Subcutaneous adipose tissue (tissue), 4 donors: ENCODE data around the gene HOXA5. TPM values are rescaled to one million over a fixed set of nuclear protein-coding genes. Genes with fewer than 3 reads are reported as not detected.

Experiments used
- total RNA-seq, 4 donors: library from RNA; depleted of rRNA; stranded (reverse); fragments of >200 nt; gene quantifications; one replicate each; pipeline ENCODE4 v1.1.0, GENCODE V29; 2016
- TF ChIP-seq, protein P1 (sequence below): fragments of 450-650 bp; IDR thresholded peaks from one replicate; pipeline ENCODE4 v1.5.1; 2016; ENCODE audit warnings: low read depth, mild to moderate bottlenecking, control low read depth, antibody characterized with exemption, moderate library complexity

The HOXA5 gene
- total RNA-seq, 4 donors from 2014 or later: 2.9 to 6.4 (median 4.7) TPM

DNA sequence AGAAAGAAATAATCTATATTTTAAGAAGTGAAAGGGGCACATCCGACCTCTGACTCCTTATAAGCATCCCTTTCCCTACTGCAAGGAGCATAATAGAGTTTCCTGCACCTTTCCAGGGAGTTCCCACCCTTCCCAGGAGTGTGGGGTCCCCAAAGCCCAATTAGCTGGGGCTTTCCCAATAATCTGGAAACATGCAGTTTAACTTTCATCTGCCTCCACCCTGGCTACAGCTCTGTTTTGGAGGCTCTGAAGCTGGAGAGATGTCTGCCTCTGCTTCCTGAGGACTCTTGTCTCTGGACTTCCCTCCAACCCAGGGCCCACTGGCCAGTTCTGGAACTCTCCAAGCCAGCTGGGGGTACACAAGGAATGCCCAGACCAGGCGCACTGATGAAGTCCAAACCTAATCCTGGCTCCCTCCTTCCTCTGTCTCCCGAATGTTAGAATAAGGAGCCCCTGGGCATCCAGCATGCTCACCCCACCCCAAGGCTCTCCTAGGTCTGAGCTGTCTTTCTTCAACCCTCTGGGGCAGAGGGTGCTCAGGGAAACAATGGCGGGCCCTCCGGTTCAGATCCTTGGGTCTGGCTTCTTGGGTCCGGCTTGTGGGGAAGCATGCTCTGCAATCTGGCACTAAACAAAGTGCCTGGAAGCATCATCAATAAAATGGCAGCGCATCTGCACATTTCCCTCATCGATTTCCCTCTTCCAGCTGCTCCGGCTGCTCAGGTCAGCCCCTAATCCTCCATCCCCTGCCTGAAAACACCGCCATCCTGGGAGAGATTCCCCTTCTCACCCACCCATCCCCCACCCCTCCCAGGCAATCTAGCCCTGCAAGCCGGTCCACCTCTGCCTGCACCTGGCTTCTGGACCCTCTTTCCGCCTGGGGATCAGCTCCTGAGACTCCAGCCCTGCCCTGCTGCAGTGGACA lies 26.3 kb downstream of the HOXA5 start:
- TF ChIP-seq, protein P1, sequence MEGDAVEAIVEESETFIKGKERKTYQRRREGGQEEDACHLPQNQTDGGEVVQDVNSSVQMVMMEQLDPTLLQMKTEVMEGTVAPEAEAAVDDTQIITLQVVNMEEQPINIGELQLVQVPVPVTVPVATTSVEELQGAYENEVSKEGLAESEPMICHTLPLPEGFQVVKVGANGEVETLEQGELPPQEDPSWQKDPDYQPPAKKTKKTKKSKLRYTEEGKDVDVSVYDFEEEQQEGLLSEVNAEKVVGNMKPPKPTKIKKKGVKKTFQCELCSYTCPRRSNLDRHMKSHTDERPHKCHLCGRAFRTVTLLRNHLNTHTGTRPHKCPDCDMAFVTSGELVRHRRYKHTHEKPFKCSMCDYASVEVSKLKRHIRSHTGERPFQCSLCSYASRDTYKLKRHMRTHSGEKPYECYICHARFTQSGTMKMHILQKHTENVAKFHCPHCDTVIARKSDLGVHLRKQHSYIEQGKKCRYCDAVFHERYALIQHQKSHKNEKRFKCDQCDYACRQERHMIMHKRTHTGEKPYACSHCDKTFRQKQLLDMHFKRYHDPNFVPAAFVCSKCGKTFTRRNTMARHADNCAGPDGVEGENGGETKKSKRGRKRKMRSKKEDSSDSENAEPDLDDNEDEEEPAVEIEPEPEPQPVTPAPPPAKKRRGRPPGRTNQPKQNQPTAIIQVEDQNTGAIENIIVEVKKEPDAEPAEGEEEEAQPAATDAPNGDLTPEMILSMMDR: no peak

DNA sequence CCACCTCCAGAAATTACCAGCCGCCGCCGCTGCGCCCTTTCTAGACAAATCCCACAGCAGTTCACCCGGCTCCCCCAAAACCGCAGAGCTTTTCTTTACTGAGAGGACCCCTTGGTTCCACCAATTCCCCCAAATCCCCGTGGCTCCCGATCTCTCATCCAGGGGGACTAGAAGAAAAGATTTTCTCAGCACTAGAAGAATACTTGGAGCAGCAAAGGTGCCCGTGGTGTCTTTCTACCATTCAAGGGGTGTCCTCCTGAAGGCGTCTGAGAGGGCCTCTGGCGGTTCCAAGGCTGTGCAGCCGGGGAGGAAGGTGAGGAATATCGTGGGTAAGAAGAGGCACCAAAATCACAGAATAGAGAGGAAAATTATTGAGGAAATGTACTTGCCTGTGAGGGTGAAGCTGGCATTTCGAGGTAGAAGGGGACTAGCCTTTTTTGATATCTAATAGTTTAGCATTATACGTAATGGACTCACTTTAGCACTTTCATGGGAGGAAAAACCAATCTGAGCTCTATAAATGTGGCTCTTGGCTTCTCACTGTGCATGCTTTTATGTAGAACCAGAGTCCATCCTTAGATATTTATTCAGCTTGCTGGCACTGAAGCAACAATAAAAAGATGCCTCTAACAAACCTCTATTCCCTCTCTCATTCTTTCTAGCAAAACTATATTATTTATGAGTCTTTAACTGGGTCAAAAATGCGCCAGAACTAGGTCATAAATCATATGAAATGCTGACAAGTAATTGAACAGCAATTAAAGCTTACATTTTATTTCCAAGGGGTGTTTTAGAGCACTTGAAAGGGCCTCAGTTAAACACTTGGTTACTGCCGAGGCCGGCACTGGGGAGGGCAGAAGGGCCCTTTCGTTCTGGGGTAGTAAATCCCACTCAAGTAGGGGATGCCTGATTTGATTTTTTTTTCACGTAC lies 27.2 kb downstream of the HOXA5 start:
- TF ChIP-seq, protein P1: no peak

DNA sequence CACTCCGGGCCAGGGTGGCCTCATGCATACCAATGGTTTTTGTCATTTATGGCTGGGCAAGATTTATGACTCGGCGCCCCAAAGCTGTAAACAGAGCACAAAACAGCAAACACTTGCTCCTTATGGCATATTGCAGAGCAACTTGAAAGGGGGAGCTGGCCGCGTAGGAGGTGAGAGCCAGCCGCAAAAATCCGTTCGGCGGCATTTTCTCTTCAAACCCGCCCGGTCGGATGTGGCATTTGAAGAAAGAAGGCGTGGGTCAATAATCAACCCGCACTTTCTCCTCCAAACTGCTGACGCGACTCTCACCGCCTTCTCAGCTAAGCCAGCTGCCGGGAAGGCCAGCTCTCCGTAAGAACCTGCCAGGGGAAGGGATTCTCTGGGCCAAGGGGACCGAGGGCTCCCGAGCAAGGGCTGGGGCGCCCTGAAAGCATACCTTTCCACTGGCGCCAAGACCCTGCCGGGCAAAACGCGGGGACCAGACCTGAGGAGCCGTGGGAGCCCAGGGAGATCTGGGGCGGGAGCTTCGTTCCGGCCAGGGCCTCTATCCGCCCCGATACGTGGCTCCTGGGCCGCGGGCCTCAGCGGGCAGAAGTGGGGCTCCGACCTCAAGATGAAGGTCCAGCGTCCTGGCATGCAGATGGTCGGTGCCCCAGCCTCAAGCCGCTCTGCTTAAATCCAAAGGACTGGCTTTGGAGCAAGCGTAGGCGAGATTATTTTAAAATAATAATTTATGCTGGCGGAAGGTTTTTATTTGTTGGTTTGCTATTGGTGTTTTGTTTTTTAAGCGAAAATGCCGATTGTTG lies 28.1 kb downstream of the HOXA5 start:
- TF ChIP-seq, protein P1: no peak

DNA sequence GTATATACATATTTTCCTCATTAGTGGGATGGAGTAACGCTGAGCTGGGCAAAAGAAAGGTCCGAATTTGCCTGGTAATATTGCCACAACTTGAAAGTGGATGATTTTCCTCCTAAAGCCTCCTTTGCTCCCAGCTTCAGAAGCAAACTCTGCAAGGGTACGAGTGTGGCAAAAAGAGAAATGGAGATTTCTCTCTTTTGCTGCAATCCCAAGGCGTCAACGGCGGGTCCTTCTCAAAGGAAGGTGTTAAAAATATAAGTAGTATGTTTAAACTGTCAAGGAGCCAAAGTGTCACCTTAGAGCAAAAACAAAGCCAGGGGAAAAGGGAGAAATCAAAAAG lies 28.6 kb downstream of the HOXA5 start:
- TF ChIP-seq, protein P1: no peak

DNA sequence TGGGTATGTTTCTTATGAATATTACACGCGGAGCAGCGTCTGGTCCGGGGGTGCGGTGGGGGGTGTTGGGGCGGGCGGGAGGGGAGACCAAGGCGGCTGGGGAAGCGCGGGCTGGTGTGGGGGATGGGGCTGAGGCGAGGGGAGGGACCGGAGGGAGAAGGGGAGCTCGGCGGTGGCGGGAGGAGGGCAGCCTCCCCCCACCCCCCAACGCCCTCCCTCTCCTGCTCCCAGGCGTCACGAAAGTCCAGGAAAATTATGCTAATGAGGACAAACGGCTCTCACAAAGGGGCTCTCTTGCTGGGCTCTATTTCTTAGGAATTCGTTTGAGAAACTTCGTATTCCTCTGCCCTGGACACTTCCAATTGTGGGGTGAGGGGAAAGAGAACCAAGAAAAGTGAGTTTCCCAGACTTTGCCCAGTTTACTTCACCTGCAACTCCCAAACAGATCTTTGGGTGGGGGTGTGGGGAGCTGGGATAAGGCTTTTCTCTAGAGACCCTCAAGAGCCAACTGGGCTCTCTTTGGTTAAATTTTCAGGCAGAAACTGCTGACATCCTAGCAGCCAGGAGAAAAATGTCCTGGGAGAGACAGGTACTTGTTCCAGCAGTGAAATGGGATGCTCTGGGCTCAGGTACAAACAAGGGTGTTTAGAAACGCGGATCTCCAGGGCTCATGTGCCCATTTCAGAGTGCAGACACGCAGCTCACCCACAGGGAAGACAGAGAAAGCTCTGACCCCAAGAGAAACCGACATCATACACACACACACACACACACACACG lies 29.3 kb downstream of the HOXA5 start:
- TF ChIP-seq, protein P1: no peak
